Stimulated activated CD8-positive, alpha-beta memory T cell treated with anti-CD3 and anti-CD28 coated beads, Interleukin-2, amount 100 ng/mL, for 48 hours (primary cell): ENCODE results near the gene NLRP7.
"Not testable (repeated sequence)": the region's sequence is repeated elsewhere in the genome, so short reads cannot be mapped to it uniquely, and the experiment has no call there.

ENCODE experiments used
- DNase-seq, 2 donors: peaks; one replicate each; pipeline ENCODE4 v3.0.0-alpha.2; 2020; ENCODE audit warnings: low read depth in 2 of 2

NLRP7 gene

GRCh38 chr19:54947381-54947780 lies at the start of gene NLRP7:
Gene NLRP7 (minus strand): TSS chr19:54947530.
- DNase-seq, result no peak

DNA sequence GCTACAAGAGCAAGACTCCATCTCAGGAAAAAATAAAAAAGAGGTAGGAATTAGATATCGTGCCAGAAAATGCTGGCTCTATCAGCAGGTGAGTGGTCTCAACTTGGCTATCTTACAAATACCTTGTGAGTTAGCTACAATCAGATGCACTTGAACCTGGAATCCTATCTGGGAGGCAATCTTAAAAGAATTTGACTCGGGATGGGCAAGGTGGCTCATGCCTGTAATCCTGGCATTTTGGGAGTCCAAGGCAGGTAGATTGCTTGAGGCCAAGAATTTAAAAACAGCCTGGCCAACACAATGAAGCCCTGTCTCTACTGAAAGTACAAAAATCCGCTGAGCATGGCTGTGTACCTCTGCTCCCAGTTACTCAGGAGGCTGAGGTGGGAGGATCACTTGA lies 48.2 kb upstream of the NLRP7 start:
- no peak for DNase-seq

DNA sequence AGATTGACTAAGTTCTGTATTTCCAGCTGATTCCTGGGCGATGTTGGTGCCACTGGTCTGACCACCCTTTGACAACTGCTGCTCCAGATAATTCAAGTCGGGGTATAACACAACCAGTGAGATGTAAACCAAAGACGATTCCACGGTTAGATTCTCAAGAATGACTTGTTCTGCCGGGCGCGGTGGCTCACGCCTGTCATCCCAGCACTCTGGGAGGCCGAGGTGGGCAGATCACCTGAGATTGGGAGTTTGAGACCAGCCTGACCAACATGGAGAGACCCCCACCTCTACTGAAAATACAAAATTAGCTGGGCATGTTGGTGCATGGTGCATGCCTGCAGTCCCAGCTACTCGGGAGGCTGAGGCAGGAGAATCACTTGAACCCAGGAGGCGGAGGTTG lies 42.2 kb upstream of the NLRP7 start:
- DNase-seq, result not testable (repeated sequence)

DNA sequence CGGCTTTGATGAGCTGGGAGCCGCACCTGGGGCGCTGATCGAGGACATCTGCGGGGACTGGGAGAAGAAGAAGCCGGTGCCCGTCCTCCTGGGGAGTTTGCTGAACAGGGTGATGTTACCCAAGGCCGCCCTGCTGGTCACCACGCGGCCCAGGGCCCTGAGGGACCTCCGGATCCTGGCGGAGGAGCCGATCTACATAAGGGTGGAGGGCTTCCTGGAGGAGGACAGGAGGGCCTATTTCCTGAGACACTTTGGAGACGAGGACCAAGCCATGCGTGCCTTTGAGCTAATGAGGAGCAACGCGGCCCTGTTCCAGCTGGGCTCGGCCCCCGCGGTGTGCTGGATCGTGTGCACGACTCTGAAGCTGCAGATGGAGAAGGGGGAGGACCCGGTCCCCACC lies 35.2 kb upstream of the NLRP7 start:
- not testable (repeated sequence) for DNase-seq

- DNase-seq, result peak; percentile 9 to 11
Measured at GRCh38 chr19:54973229-54974090, 26.1 kb upstream of the NLRP7 start.

DNA sequence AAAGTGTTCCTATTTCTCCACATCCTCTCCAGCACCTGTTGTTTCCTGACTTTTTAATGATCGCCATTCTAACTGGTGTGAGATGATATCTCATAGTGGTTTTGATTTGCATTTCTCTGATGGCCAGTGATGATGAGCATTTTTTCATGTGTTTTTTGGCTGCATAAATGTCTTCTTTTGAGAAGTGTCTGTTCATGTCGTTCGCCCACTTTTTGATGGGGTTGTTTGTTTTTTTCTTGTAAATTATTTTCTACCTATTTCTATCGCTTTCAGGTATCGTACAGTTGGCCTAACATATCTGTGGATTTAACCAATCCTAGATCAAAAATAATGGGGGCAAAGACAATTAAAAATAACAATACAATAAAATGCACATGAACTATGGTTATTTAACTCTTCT lies 24.1 kb upstream of the NLRP7 start:
- not testable (repeated sequence) for DNase-seq

GRCh38 chr19:54969647-54970046 lies 22.3 kb upstream of the NLRP7 start:
- no peak for DNase-seq

DNA sequence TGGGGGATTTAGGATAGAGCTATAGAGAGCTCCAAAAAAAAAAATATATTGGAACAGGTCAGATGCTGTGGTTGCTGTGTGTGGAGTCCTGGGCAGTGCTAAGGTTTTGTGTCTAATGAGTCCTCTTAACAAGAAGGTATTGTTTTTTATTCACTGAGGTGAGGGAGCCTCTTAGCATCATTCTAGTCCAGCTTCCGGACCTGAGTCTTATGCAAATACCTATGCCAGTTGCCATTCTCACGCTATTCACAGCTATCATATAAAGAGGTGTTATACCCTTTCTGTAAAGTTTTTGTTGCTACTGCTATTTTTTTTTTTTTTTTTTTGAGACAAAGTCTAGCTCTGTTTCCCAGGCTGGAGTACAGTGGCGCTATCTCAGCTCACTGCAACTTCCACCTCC lies 20.3 kb upstream of the NLRP7 start:
- no peak for DNase-seq

DNA sequence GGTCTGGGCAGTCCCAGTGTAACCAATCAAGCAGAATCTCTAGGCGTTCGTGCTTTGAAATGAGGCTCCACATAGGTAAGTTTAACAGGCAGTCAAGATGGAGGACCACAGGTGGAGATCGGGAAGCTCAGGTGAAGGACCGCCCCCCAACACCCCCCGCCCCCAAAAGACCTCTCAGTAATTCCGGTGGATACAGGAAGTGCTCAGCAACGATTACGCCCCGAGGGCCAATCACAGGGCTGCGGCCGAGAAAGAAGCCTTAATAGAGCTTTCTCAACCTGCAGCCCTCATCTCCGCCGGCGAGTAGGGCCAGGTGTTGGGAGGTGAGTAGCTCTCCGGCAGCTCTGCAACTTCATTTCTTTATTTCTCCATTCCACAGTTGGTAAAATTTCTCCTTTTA lies 17.7 kb upstream of the NLRP7 start:
- not testable (repeated sequence) for DNase-seq

GRCh38 chr19:54959840-54960239 lies 12.5 kb upstream of the NLRP7 start:
- no peak for DNase-seq

- DNase-seq, result no peak
Measured at GRCh38 chr19:54955376-54955775, 8.0 kb upstream of the NLRP7 start.

GRCh38 chr19:54953345-54953713 lies 6.0 kb upstream of the NLRP7 start:
- DNase-seq, result not testable (repeated sequence)

- no peak for DNase-seq
Measured at GRCh38 chr19:54952591-54953344, 5.4 kb upstream of the NLRP7 start.

- DNase-seq, result not testable (repeated sequence)
Measured at GRCh38 chr19:54950580-54950979, 3.2 kb upstream of the NLRP7 start.

GRCh38 chr19:54949412-54949811 lies 2.1 kb upstream of the NLRP7 start:
- DNase-seq, result no peak

DNA sequence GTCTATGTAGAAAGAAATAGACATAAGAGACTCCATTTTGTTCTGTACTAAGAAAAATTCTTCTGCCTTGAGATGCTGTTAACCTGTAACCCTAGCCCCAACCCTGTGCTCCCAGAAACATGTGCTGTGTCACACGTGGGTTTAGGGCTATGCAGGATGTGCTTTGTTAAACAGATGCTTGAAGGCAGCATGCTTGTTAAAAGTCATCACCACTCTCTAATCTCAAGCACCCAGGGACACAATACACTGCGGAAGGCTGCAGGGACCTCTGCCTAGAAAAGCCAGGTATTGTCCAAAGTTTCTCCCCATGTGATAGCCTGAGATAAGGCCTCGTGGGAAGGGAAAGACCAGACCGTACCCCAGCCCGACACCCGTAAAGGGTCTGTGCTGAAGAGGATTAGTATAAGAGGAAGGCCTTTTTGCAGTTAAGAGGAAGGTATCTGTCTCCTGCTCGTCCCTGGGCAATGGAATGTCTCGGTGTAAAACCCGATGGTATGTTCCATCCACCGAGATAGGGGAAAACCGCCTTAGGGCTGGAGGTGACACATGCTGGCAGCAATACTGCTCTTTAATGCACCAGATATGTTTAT lies 3.5 kb downstream of the NLRP7 start:
- not testable (repeated sequence) for DNase-seq

- not testable (repeated sequence) for DNase-seq
Measured at GRCh38 chr19:54939538-54939937, 7.8 kb downstream of the NLRP7 start.

DNA sequence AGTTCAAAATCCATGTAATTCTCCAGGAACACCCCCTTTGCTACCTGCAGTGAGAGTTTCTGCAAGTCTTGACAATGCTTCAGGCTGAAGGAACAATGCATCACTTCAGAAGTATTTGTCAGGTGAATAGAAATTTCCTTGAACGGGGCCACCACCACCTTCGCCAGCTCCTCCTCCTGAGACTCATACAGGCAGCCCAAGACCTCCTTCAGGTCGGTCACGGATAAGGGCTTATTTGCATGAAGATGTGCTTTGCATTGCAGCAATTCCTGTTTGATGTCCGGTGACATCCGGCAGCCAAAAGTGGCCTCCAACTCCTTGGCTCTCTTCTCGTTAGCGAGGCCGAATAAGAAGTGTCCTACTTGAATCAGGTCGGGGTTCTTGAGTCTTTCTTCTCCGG lies 8.4 kb downstream of the NLRP7 start:
- no peak for DNase-seq

- no peak for DNase-seq
Measured at GRCh38 chr19:54937926-54938325, 9.4 kb downstream of the NLRP7 start.

GRCh38 chr19:54928299-54928698 lies 19.0 kb downstream of the NLRP7 start:
- no peak for DNase-seq

GRCh38 chr19:54923276-54923675 lies 24.1 kb downstream of the NLRP7 start:
- DNase-seq, result no peak

GRCh38 chr19:54921082-54921481 lies 26.2 kb downstream of the NLRP7 start:
- DNase-seq, result no peak
